WTC11 (cell line): ENCODE data around the gene PLEKHS1. TPM values are rescaled to one million over a fixed set of nuclear protein-coding genes. Genes with fewer than 3 reads are reported as not detected.
"Not testable (repeated sequence)": the region's sequence is repeated elsewhere in the genome, so short reads cannot be mapped to it uniquely, and the experiment has no call there.

ENCODE experiments used
- ATAC-seq: fragments of 200-7000 bp; cut with Tn5 transposase; 2 replicates; pipeline ENCODE4 v1.10.0; 2021; ENCODE audit warnings: mild to moderate bottlenecking, moderate library complexity
- CTCF ChIA-PET: fragments of 300-600 bp; sonication (Branson Sonifier 250); formaldehyde crosslinking; loops from one replicate; lab custom pipeline; 2021; ENCODE audit warnings: antibody characterized with exemption; lab: Charles Lee
- POLR2A ChIA-PET: fragments of 350-600 bp; sonication (Branson Sonifier 250); formaldehyde crosslinking; loops from one replicate; lab custom pipeline; 2021; ENCODE audit warnings: antibody characterized with exemption; lab: Charles Lee
- DNase-seq: peaks from one replicate; pipeline ENCODE4 v3.0.0; 2021; ENCODE audit warnings: low spot score
- H3K27ac Mint-ChIP-seq: 2 replicates; pipeline ENCODE4 v1.8.0; 2021; ENCODE audit warnings: mixed read lengths
- H3K27me3 Mint-ChIP-seq: 2 replicates; pipeline ENCODE4 v1.8.0; 2021; ENCODE audit warnings: low read depth, mild to moderate bottlenecking, moderate library complexity, mixed read lengths
- H3K36me3 Mint-ChIP-seq: 2 replicates; pipeline ENCODE4 v1.8.0; 2021; ENCODE audit warnings: mixed read lengths
- H3K4me1 Mint-ChIP-seq: 2 replicates; pipeline ENCODE4 v1.8.0; 2022; ENCODE audit warnings: mixed read lengths
- H3K4me3 Mint-ChIP-seq: 2 replicates; pipeline ENCODE4 v1.8.0; 2021; ENCODE audit warnings: mild to moderate bottlenecking, moderate library complexity, mixed read lengths
- H3K9me3 Mint-ChIP-seq: 2 replicates; pipeline ENCODE4 v1.8.0; 2021; ENCODE audit warnings: mixed read lengths
- ATF1 ChIP-seq: sonication (generic); formaldehyde crosslinking; IDR thresholded peaks from 2 replicates; pipeline ENCODE4 v1.8.1; 2023; ENCODE audit warnings: mild to moderate bottlenecking, moderate library complexity, missing genetic modification reagents
- ETV6 ChIP-seq: sonication (generic); formaldehyde crosslinking; IDR thresholded peaks from 2 replicates; pipeline ENCODE4 v1.8.1; 2022; ENCODE audit warnings: mild to moderate bottlenecking, missing genetic modification reagents
- JUN ChIP-seq: sonication (generic); formaldehyde crosslinking; IDR thresholded peaks from 2 replicates; pipeline ENCODE4 v1.8.0; 2023; ENCODE audit warnings: mild to moderate bottlenecking, missing genetic modification reagents
- MLX ChIP-seq: sonication (generic); formaldehyde crosslinking; IDR thresholded peaks from 2 replicates; pipeline ENCODE4 v1.8.1; 2023; ENCODE audit warnings: mild to moderate bottlenecking, missing genetic modification reagents, moderate library complexity
- NFYB ChIP-seq: sonication (generic); formaldehyde crosslinking; conservative IDR thresholded peaks from 2 replicates; pipeline ENCODE4 v1.8.0; 2022; ENCODE audit warnings: low read depth, missing genetic modification reagents
- RELA ChIP-seq: sonication (generic); formaldehyde crosslinking; IDR thresholded peaks from 2 replicates; pipeline ENCODE4 v1.8.1; 2022; ENCODE audit warnings: missing genetic modification reagents, mild to moderate bottlenecking, borderline replicate concordance
- ZMAT4 ChIP-seq: fragments of 250-450 bp; sonication (Bioruptor Pico); IDR thresholded peaks from 2 replicates; pipeline ENCODE4 v1.9.0; 2021; ENCODE audit warnings: mild to moderate bottlenecking
- ZNF121 ChIP-seq: sonication (generic); formaldehyde crosslinking; IDR thresholded peaks from 2 replicates; pipeline ENCODE4 v1.8.0; 2023; ENCODE audit warnings: missing genetic modification reagents
- ZNF219 ChIP-seq: sonication (generic); formaldehyde crosslinking; IDR thresholded peaks from 2 replicates; pipeline ENCODE4 v1.8.0; 2023; ENCODE audit warnings: missing genetic modification reagents, mild to moderate bottlenecking, borderline replicate concordance
- ZNF281 ChIP-seq: sonication (generic); formaldehyde crosslinking; IDR thresholded peaks from 2 replicates; pipeline ENCODE4 v1.8.0; 2023; ENCODE audit warnings: mild to moderate bottlenecking, missing genetic modification reagents
- ZNF671 ChIP-seq: fragments of 250-450 bp; sonication (Bioruptor Pico); IDR thresholded peaks from 2 replicates; pipeline ENCODE4 v1.8.0; 2021; ENCODE audit warnings: mild to moderate bottlenecking
- total RNA-seq: library from RNA; stranded (reverse); gene quantifications from 3 replicates; pipeline ENCODE4 v1.2.3, GENCODE V29; 2021
- TF ChIP-seq, protein P1 (sequence below): sonication (generic); formaldehyde crosslinking; IDR thresholded peaks from 2 replicates; pipeline ENCODE4 v1.8.0; 2023; ENCODE audit warnings: missing genetic modification reagents
- TF ChIP-seq, protein P2 (sequence below): sonication (generic); formaldehyde crosslinking; IDR thresholded peaks from 2 replicates; pipeline ENCODE4 v1.8.1; 2023; ENCODE audit warnings: mild to moderate bottlenecking, missing genetic modification reagents, moderate library complexity
- TF ChIP-seq, protein P3 (sequence below): fragments of 250-450 bp; sonication (Bioruptor Pico); IDR thresholded peaks from 2 replicates; pipeline ENCODE4 v1.9.0; 2021; ENCODE audit warnings: mild to moderate bottlenecking, borderline replicate concordance

Gene PLEKHS1
- total RNA-seq, 1 experiment from 2014 or later = not detected

DNA sequence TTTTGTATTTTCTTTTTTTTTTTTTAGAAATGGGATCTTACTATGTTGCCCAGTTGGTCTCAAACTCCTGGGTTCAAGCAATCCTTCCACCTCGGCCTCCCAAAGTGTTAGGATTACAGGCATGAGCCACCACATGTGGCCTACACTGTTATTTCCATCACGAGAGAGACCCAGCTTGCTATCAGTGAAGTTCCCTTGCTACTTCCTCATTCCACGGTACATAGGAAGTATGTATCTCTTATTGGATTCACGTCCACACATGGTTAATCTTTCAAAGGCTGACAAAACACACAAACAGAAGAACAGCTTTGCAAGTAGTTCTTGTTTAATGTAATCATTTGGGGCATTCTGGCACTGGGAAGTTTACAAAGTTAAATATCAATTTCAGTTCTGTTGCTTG lies 51.5 kb downstream of the PLEKHS1 start (continued):
- TF ChIP-seq MLX = no peak
- TF ChIP-seq, protein P1, sequence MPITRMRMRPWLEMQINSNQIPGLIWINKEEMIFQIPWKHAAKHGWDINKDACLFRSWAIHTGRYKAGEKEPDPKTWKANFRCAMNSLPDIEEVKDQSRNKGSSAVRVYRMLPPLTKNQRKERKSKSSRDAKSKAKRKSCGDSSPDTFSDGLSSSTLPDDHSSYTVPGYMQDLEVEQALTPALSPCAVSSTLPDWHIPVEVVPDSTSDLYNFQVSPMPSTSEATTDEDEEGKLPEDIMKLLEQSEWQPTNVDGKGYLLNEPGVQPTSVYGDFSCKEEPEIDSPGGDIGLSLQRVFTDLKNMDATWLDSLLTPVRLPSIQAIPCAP (CRISPR knock-in tag) = no peak
- no peak for TF ChIP-seq NFYB (CRISPR knock-in tag)

DNA sequence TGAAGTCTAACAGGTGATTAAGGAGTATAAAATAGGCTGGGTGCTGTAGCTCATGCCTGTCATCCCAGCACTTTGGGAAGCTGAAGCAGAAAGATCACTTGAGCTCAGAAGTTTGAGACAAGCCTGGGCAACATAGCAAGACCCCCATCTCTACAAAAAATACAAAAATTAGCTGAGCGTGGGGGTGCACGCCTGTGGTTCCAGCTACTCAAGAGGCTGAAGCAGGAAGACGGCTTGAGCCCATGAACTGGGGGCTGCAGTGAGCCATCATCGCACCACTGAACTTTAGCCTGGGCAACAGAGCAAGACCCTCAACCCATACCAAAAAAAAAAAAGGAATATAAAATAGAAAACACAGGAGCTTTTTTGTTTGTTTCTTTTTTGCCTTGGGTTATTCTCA lies 55.0 kb downstream of the PLEKHS1 start:
- ChIA-PET CTCF (interaction anchor here (1.0 kb wide), 1 partner anchor 8 kb away, joined by 3 read pairs; no protein-coding TSS in a partner anchor), POLR2A (no interaction called here)
- Mint-ChIP-seq H3K36me3 (no peaks in the 10 kb centered on the region), H3K9me3 (no peaks in the 10 kb centered on the region), H3K27ac (no peak overlapping the region), H3K4me3 (no peak overlapping the region), H3K4me1 (no peaks in the 10 kb centered on the region), H3K27me3 (no peaks in the 10 kb centered on the region)
- DNase-seq (no peak), ATAC-seq (no peak)
- TF ChIP-seq ZNF121 (CRISPR knock-in tag) (peak; percentile 63; the same call in 1 of the 2 replicates), RELA (CRISPR knock-in tag) (no peak)
- TF ChIP-seq, protein P2, sequence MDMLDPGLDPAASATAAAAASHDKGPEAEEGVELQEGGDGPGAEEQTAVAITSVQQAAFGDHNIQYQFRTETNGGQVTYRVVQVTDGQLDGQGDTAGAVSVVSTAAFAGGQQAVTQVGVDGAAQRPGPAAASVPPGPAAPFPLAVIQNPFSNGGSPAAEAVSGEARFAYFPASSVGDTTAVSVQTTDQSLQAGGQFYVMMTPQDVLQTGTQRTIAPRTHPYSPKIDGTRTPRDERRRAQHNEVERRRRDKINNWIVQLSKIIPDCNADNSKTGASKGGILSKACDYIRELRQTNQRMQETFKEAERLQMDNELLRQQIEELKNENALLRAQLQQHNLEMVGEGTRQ (CRISPR knock-in tag) = no peak

GRCh38 chr10:113808168-113808567 lies 56.7 kb downstream of the PLEKHS1 start:
- ChIA-PET POLR2A (no interaction called here), CTCF (no interaction called here)
- no peak for ATAC-seq
- no peaks in the 10 kb centered on the region for H3K4me1 Mint-ChIP-seq
- DNase-seq = no peak
- TF ChIP-seq, protein P3, sequence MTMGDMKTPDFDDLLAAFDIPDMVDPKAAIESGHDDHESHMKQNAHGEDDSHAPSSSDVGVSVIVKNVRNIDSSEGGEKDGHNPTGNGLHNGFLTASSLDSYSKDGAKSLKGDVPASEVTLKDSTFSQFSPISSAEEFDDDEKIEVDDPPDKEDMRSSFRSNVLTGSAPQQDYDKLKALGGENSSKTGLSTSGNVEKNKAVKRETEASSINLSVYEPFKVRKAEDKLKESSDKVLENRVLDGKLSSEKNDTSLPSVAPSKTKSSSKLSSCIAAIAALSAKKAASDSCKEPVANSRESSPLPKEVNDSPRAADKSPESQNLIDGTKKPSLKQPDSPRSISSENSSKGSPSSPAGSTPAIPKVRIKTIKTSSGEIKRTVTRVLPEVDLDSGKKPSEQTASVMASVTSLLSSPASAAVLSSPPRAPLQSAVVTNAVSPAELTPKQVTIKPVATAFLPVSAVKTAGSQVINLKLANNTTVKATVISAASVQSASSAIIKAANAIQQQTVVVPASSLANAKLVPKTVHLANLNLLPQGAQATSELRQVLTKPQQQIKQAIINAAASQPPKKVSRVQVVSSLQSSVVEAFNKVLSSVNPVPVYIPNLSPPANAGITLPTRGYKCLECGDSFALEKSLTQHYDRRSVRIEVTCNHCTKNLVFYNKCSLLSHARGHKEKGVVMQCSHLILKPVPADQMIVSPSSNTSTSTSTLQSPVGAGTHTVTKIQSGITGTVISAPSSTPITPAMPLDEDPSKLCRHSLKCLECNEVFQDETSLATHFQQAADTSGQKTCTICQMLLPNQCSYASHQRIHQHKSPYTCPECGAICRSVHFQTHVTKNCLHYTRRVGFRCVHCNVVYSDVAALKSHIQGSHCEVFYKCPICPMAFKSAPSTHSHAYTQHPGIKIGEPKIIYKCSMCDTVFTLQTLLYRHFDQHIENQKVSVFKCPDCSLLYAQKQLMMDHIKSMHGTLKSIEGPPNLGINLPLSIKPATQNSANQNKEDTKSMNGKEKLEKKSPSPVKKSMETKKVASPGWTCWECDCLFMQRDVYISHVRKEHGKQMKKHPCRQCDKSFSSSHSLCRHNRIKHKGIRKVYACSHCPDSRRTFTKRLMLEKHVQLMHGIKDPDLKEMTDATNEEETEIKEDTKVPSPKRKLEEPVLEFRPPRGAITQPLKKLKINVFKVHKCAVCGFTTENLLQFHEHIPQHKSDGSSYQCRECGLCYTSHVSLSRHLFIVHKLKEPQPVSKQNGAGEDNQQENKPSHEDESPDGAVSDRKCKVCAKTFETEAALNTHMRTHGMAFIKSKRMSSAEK = no peak
- TF ChIP-seq ETV6 (CRISPR knock-in tag) (no peak), ZNF281 (no peak), ZMAT4 (CRISPR knock-in tag) (no peak), ATF1 (CRISPR knock-in tag) (no peak), ZNF219 (no peak), ZNF671 (CRISPR knock-in tag) (no peak), JUN (no peak)
- TF ChIP-seq, all 79 proteins: peak for 0
- Mint-ChIP-seq H3K27me3 (no peaks in the 10 kb centered on the region), H3K36me3 (no peaks in the 10 kb centered on the region), H3K9me3 (no peaks in the 10 kb centered on the region), H3K27ac (no peak overlapping the region), H3K4me3 (no peak overlapping the region)

- H3K27ac Mint-ChIP-seq, H3K4me1 Mint-ChIP-seq, CTCF ChIA-PET, H3K36me3 Mint-ChIP-seq, H3K4me3 Mint-ChIP-seq, DNase-seq, POLR2A ChIA-PET, ATAC-seq, H3K27me3 Mint-ChIP-seq, H3K9me3 Mint-ChIP-seq: not testable (repeated sequence)
These were observed 63.2 kb downstream of the PLEKHS1 start for GRCh38 chr10:113814700-113815099.
